Thoracic aorta (tissue), 2 donors: Measurements from ENCODE around the gene NOD2. TPM values are rescaled to one million over a fixed set of nuclear protein-coding genes. Genes with fewer than 3 reads are reported as not detected.

Experiments used
- ATAC-seq: fragments of 150-250 bp; one replicate; pipeline ENCODE4 v1.8.0; 2017; ENCODE audit warnings: low read depth; ENCODE audit not compliant: insufficient number of reproducible peaks, low FRiP score
- DNase-seq: peaks from one replicate; pipeline ENCODE4 v3.0.0-alpha.2; 2020; ENCODE audit warnings: low spot score
- H3K27ac ChIP-seq, 2 donors: fragments of 200-600 bp; sonication (generic); 1 replicate in 1 of 2; 2 replicates in 1 of 2; pipeline ENCODE4 v1.5.1; 2016; ENCODE audit warnings: mild to moderate bottlenecking in 2 of 2, moderate library complexity in 2 of 2
- H3K27me3 ChIP-seq: fragments of 200-600 bp; sonication (generic); replicated peaks from 2 replicates; pipeline ENCODE4 v1.6.0; 2016; ENCODE audit warnings: mild to moderate bottlenecking; ENCODE audit not compliant: insufficient read depth
- H3K36me3 ChIP-seq: fragments of 200-600 bp; sonication (generic); one replicate; pipeline ENCODE4 v1.5.1; 2016
- H3K4me1 ChIP-seq, 2 donors: fragments of 200-600 bp; sonication (generic); 1 replicate in 1 of 2; 2 replicates in 1 of 2; pipeline versions ENCODE4 v1.5.1 to v1.6.0; 2016; ENCODE audit warnings: low read depth in 2 of 2, mild to moderate bottlenecking in 1 of 2; ENCODE audit not compliant: control insufficient read depth in 1 of 2
- H3K4me3 ChIP-seq: fragments of 200-600 bp; sonication (generic); 2 replicates; pipeline ENCODE4 v1.5.1; 2016; ENCODE audit warnings: mild to moderate bottlenecking
- H3K9me3 ChIP-seq: fragments of 200-600 bp; sonication (generic); 2 replicates; pipeline ENCODE4 v1.5.1; 2016
- CTCF ChIP-seq: fragments of 200-600 bp; sonication (generic); IDR thresholded peaks from one replicate; pipeline ENCODE4 v1.5.1; 2019; ENCODE audit warnings: antibody characterized with exemption
- total RNA-seq, 2 donors: library from RNA; depleted of rRNA; stranded (reverse); fragments of >200 nt; gene quantifications; one replicate each; pipeline versions ENCODE4 v1.1.0 to v1.2.3, GENCODE V29; 2016

The NOD2 gene
- 10 to 100 TPM in 1 of 2 donors, 1 to 10 TPM in 1; 7.4 to 10.9 TPM for total RNA-seq

- Histone ChIP-seq H3K36me3 (no peaks in the 10 kb centered on the region), H3K27me3 (no peaks in the 10 kb centered on the region), H3K4me3 (peak within 1 kb of the TSS; percentile 76), H3K27ac (no peak within 1 kb of the TSS), H3K4me1 (peaks cover 15 to 53% of the 10 kb centered on the region in 2 donors), H3K9me3 (no peaks in the 10 kb centered on the region)
- TF ChIP-seq CTCF, result no peak
- DNase-seq, result no peak
- peak; percentile 11 for ATAC-seq
Measured at GRCh38 chr16:50692999-50693781, at the start of gene NOD2. Gene NOD2, plus strand, starts transcription at chr16:50693606. Its CDS starts 5,890 bp downstream, at chr16:50699496.

GRCh38 chr16:50644245-50644644, 49.2 kb upstream of the NOD2 start:
- H3K27me3 ChIP-seq, result no peaks in the 10 kb centered on the region
- ATAC-seq (no peak), DNase-seq (no peak)
- no peak overlapping the region for H3K27ac ChIP-seq
- no peak overlapping the region for H3K4me3 ChIP-seq
- H3K4me1 ChIP-seq, result peaks cover 0 to 33% of the 10 kb centered on the region in 2 donors
- no peak for TF ChIP-seq CTCF
- H3K36me3 ChIP-seq, result no peaks in the 10 kb centered on the region
- H3K9me3 ChIP-seq, result no peaks in the 10 kb centered on the region

GRCh38 chr16:50644729-50645128, 48.7 kb upstream of the NOD2 start:
- Histone ChIP-seq H3K4me1 (peaks cover 0 to 33% of the 10 kb centered on the region in 2 donors), H3K9me3 (no peaks in the 10 kb centered on the region), H3K27ac (no peak overlapping the region), H3K4me3 (no peak overlapping the region), H3K27me3 (no peaks in the 10 kb centered on the region), H3K36me3 (no peaks in the 10 kb centered on the region)
- DNase-seq (no peak), ATAC-seq (no peak)
- TF ChIP-seq CTCF, result peak; percentile 37

GRCh38 chr16:50645563-50646220, 47.7 kb upstream of the NOD2 start:
- DNase-seq, result no peak
- Histone ChIP-seq H3K27me3 (no peaks in the 10 kb centered on the region), H3K9me3 (no peaks in the 10 kb centered on the region), H3K36me3 (no peaks in the 10 kb centered on the region), H3K4me3 (no peak overlapping the region), H3K4me1 (peaks cover 0 to 33% of the 10 kb centered on the region in 2 donors), H3K27ac (no peak overlapping the region)
- ATAC-seq, result no peak
- TF ChIP-seq CTCF, result no peak

GRCh38 chr16:50646345-50646744, 47.1 kb upstream of the NOD2 start:
- Histone ChIP-seq H3K27me3 (no peaks in the 10 kb centered on the region), H3K9me3 (no peaks in the 10 kb centered on the region), H3K27ac (no peak overlapping the region), H3K4me1 (peaks cover 0 to 33% of the 10 kb centered on the region in 2 donors), H3K36me3 (no peaks in the 10 kb centered on the region), H3K4me3 (no peak overlapping the region)
- DNase-seq (no peak), ATAC-seq (no peak)
- no peak for TF ChIP-seq CTCF
